Activated CD8-positive, alpha-beta T cell treated with anti-CD3 and anti-CD28 coated beads for 36 hours (primary cell): ENCODE measurements around the gene GAS2L3. TPM values are rescaled to one million over a fixed set of nuclear protein-coding genes. Genes with fewer than 3 reads are reported as not detected.

Source experiments
- ATAC-seq: fragments of 200-7000 bp; cut with Tn5 transposase; one replicate; pipeline ENCODE4 v1.10.0; 2021; ENCODE audit warnings: mild to moderate bottlenecking, moderate library complexity
- CTCF ChIA-PET: fragments of 350-600 bp; sonication (Branson Sonifier 250); formaldehyde crosslinking; loops from one replicate; lab custom pipeline; 2021; ENCODE audit warnings: antibody characterized with exemption; lab: Charles Lee
- POLR2A ChIA-PET: fragments of 350-600 bp; sonication (Branson Sonifier 250); formaldehyde crosslinking; loops from one replicate; lab custom pipeline; 2021; ENCODE audit warnings: antibody characterized with exemption; lab: Charles Lee
- DNase-seq: peaks from one replicate; pipeline ENCODE4 v3.0.0-alpha.2; 2020
- H3K27ac Mint-ChIP-seq: one replicate; pipeline ENCODE4 v1.8.0; 2021; ENCODE audit warnings: mild to moderate bottlenecking, mixed read lengths
- H3K27me3 Mint-ChIP-seq: one replicate; pipeline ENCODE4 v1.8.0; 2021; ENCODE audit warnings: mixed read lengths
- H3K36me3 Mint-ChIP-seq: one replicate; pipeline ENCODE4 v1.8.0; 2021; ENCODE audit warnings: low read depth, mixed read lengths
- H3K4me1 Mint-ChIP-seq: one replicate; pipeline ENCODE4 v1.8.0; 2021; ENCODE audit warnings: low read depth, mixed read lengths
- H3K4me3 Mint-ChIP-seq: one replicate; pipeline ENCODE4 v1.8.0; 2021; ENCODE audit warnings: mild to moderate bottlenecking, moderate library complexity, mixed read lengths
- H3K9me3 Mint-ChIP-seq: one replicate; pipeline ENCODE4 v1.8.0; 2021; ENCODE audit warnings: mixed read lengths
- CTCF ChIP-seq: fragments of 200-600 bp; IDR thresholded peaks from one replicate; pipeline ENCODE4 v1.8.0; 2022; ENCODE audit warnings: antibody characterized with exemption, mild to moderate bottlenecking
- intact Hi-C: fragments of 100-400 bp; cut with micrococcal nuclease; formaldehyde crosslinking; loops from one replicate; pipeline ENCODE4 v1.10.0; 2022
- total RNA-seq, 2 experiments: library from RNA; stranded (reverse); gene quantifications; one replicate each; pipeline ENCODE4 v1.2.3, GENCODE V29; 2021

The GAS2L3 gene
- total RNA-seq, 2 experiments from 2014 or later = 1.3 to 2.1 TPM

- ATAC-seq (no peak), DNase-seq (peak; percentile 73)
- no peaks in the 10 kb centered on the region for H3K9me3 Mint-ChIP-seq
- H3K4me1 Mint-ChIP-seq = no peaks in the 10 kb centered on the region
- H3K36me3 Mint-ChIP-seq = no peaks in the 10 kb centered on the region
- POLR2A ChIA-PET = no interaction called here
- no peak overlapping the region for H3K4me3 Mint-ChIP-seq
- H3K27ac Mint-ChIP-seq = no peak overlapping the region
- CTCF ChIA-PET = no interaction called here
- intact Hi-C loops = no loop called here
- peak; percentile 66 for TF ChIP-seq CTCF
- H3K27me3 Mint-ChIP-seq = peaks cover 4% of the 10 kb centered on the region
Observed at GRCh38 chr12:100668945-100669536, 95.6 kb downstream of the GAS2L3 start.

DNA sequence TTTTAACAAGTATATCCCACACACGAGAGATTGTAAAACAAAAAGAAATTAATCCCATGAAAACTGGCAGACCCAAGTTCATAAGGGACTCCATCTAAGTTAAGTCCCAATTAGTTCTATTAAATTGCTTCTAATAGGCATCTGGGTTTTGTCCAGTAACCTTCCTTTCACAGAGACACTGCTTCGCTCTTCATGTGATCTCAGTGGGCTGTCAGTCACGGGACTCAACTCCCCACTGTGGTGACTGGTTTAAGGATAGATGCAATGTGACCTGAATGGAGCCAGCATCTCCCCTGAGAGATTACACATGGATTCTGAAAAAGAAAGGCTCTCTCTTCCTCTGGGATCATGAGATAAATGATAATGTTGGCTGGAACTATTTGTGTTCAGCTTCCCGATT lies 96.4 kb downstream of the GAS2L3 start:
- H3K36me3 Mint-ChIP-seq = no peaks in the 10 kb centered on the region
- H3K4me3 Mint-ChIP-seq = no peak overlapping the region
- ATAC-seq (no peak), DNase-seq (no peak)
- ChIA-PET CTCF (interaction anchor here (0.8 kb wide), 1 partner anchor 13 kb away, joined by 3 read pairs; no protein-coding TSS in a partner anchor), POLR2A (no interaction called here)
- no peak overlapping the region for H3K27ac Mint-ChIP-seq
- no peaks in the 10 kb centered on the region for H3K9me3 Mint-ChIP-seq
- H3K27me3 Mint-ChIP-seq = peaks cover 4% of the 10 kb centered on the region
- no peaks in the 10 kb centered on the region for H3K4me1 Mint-ChIP-seq
- no peak for TF ChIP-seq CTCF
- intact Hi-C loops = loop anchor here (10.0 kb wide), 1 partner anchor 325 kb away; no protein-coding TSS in a partner anchor

DNA sequence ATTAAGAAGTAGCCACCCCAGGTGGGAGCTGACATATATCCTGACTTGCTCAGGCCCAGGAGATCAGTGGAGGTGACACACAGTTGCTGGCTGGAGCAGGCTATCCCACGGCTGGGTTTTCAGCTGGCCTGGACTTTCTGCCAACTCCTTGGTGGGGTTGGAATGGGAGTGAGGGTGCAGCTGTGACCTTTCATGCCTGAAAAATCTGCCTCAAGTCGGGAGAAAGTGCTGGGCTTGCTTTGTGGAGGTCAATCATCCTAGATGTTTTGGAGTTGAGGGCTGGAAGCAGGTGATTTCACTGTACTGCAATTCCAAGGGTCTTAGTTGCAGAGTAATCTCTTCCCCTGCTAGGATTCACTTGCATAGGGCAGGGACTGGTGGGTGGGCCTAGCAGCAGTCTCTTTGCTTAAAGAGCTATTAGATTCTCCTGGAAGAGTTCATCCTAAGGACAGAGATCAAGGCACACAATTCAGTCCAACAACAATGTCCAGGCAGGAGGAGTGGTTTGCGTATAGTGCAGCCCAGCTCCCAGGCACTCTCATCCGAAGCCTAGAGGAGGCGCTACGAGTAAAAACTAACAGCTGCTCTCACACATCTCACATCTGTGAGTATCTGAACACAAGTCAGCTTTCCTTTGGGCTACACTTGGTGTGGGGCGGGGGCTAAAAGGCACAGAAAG lies 98.1 kb downstream of the GAS2L3 start:
- no peak for DNase-seq

DNA sequence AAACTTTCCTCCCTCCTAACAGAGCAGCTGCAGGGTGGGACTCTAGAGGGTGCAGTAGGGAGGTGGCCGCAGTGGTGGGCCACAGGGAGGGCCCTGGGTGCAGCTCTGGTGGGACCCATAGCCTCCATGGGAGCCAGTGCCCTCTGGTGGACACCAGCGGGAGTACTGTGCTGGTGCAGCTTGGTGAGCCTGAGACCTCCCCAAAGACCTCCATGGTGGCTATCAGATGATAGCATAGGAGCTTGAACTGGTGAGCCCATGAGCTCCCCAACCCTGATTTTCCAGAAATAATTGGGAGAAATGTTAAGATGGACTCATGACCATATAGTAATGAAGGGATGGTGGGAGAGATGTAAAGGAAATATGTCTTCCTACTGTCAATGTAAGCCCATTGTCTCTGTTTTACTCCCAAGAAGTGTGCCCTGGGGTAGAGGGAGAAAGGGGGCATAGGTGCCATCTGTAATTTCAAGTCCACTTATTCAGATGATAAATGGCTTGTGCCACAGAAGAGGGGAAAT lies 98.7 kb downstream of the GAS2L3 start:
- Mint-ChIP-seq H3K9me3 (no peaks in the 10 kb centered on the region), H3K27ac (no peak overlapping the region), H3K4me1 (no peaks in the 10 kb centered on the region), H3K4me3 (no peak overlapping the region), H3K27me3 (peaks cover 4% of the 10 kb centered on the region), H3K36me3 (no peaks in the 10 kb centered on the region)
- ChIA-PET POLR2A (no interaction called here), CTCF (interaction anchor here (0.8 to 3.0 kb wide), 15 partner anchors 10 to 437 kb away, joined by 3 to 13 read pairs (median 4); no protein-coding TSS in a partner anchor)
- TF ChIP-seq CTCF = peak; percentile 67
- peak; percentile 55 for DNase-seq
- intact Hi-C loops = loop anchor here (10.0 kb wide), 1 partner anchor 327 kb away; no protein-coding TSS in a partner anchor
- ATAC-seq = peak; percentile 73

More for the DNA sequence above, 98.1 kb downstream of the GAS2L3 start:
- intact Hi-C loops = loop anchor here (10.0 kb wide), 1 partner anchor 327 kb away; no protein-coding TSS in a partner anchor
- Mint-ChIP-seq H3K9me3 (no peaks in the 10 kb centered on the region), H3K4me3 (no peak overlapping the region), H3K27ac (no peak overlapping the region), H3K4me1 (no peaks in the 10 kb centered on the region), H3K36me3 (no peaks in the 10 kb centered on the region), H3K27me3 (peaks cover 4% of the 10 kb centered on the region)
- CTCF ChIA-PET = interaction anchor here (0.7 to 3.0 kb wide), 12 partner anchors 10 to 437 kb away, joined by 3 to 13 read pairs (median 4); no protein-coding TSS in a partner anchor
- POLR2A ChIA-PET = no interaction called here
- ATAC-seq = no peak
- no peak for TF ChIP-seq CTCF
